Gastrocnemius medialis (tissue), 4 donors: ENCODE results near the gene DPT.

Experiments
- POLR2A ChIP-seq, 2 donors: fragments of 450-650 bp; IDR thresholded peaks; one replicate each; pipeline ENCODE4 v1.6.1; 2017; ENCODE audit warnings: antibody characterized with exemption in 2 of 2, mild to moderate bottlenecking in 2 of 2, moderate library complexity in 2 of 2
- TF ChIP-seq, protein P1 (sequence below), 5 experiments: fragments of 450-650 bp in 3 of 5; fragments of 200-600 bp in 2 of 5; sonication (generic) in 2 of 5; IDR thresholded peaks in 4 of 5; conservative IDR thresholded peaks in 1 of 5; 1 replicate in 4 of 5; 2 replicates in 1 of 5; pipeline ENCODE4 v1.5.1; 2016 to 2019; ENCODE audit warnings: antibody characterized with exemption in 5 of 5, mild to moderate bottlenecking in 3 of 5, moderate library complexity in 3 of 5

DNA sequence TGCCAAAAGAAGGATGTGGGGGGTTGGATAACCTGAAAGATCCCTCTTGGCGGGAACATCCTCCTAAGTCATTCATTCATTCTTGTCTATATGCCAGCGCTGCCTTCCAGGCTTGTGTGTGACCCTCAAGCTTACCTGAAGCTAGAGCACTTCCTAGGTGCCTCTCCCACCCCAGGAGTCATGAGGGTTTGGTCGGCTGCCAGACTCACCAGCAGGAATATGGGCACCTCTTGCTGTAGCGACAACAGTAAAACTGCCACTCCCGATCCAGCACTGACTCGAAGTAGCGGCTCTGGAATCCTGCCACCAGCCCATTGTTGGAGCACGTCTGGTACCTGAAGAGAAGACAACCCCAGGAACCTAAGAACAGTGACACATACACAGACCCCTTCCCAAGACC, 15.0 kb downstream of the DPT start:
- TF ChIP-seq, protein P1, sequence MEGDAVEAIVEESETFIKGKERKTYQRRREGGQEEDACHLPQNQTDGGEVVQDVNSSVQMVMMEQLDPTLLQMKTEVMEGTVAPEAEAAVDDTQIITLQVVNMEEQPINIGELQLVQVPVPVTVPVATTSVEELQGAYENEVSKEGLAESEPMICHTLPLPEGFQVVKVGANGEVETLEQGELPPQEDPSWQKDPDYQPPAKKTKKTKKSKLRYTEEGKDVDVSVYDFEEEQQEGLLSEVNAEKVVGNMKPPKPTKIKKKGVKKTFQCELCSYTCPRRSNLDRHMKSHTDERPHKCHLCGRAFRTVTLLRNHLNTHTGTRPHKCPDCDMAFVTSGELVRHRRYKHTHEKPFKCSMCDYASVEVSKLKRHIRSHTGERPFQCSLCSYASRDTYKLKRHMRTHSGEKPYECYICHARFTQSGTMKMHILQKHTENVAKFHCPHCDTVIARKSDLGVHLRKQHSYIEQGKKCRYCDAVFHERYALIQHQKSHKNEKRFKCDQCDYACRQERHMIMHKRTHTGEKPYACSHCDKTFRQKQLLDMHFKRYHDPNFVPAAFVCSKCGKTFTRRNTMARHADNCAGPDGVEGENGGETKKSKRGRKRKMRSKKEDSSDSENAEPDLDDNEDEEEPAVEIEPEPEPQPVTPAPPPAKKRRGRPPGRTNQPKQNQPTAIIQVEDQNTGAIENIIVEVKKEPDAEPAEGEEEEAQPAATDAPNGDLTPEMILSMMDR (IDR thresholded peaks at IDR 0.05 in 4 of 5, conservative IDR thresholded peaks at IDR 0.05 in 1 of 5) = no peak
- TF ChIP-seq POLR2A (IDR thresholded peaks at IDR 0.05) = no peak
